SK-N-SH (cell line): ENCODE measurements around the gene MAP2K7. TPM values are rescaled to one million over a fixed set of nuclear protein-coding genes. Genes with fewer than 3 reads are reported as not detected.

ENCODE experiments used
- CTCF ChIA-PET: fragments of 300-600, 350-600 bp; formaldehyde crosslinking; extraction: SDS; loops from one replicate; lab custom pipeline; 2021; lab: Yijun Ruan, JAX
- POLR2A ChIA-PET: fragments of 350-600 bp; sonication (Branson Sonifier 250); formaldehyde crosslinking; extraction: SDS; loops from one replicate; lab custom pipeline; 2020; ENCODE audit warnings: antibody characterized with exemption, inconsistent platforms; lab: Yijun Ruan, JAX
- DNase-seq: peaks from one replicate; pipeline ENCODE4 v3.0.0; 2012
- H2AFZ ChIP-seq: fragments of 200-600 bp; sonication (generic); 2 replicates; pipeline ENCODE4 v1.8.1; 2016; ENCODE audit warnings: antibody characterized with exemption, mild to moderate bottlenecking, low read depth
- H3F3A ChIP-seq: fragments of 200-600 bp; sonication (generic); replicated peaks from 2 replicates; pipeline ENCODE3; 2016; ENCODE audit warnings: antibody characterized with exemption, mild to moderate bottlenecking; ENCODE audit not compliant: insufficient read depth
- H3K27ac ChIP-seq, 2 experiments: fragments of 200-500 bp in 1 of 2; fragments of 200-600 bp in 1 of 2; sonication (Bioruptor generic) in 1 of 2; sonication (generic), shearing (Covaris generic) in 1 of 2; 2 replicates each; pipeline versions ENCODE4 v1.5.1 to v1.6.1; 2014 to 2016; ENCODE audit warnings: low read depth in 2 of 2, inconsistent platforms in 1 of 2, low read length in 1 of 2, mild to moderate bottlenecking in 1 of 2, mixed read lengths in 1 of 2
- H3K27me3 ChIP-seq: fragments of 200-600 bp; sonication (generic), shearing (Covaris generic); 2 replicates; pipeline ENCODE4 v1.6.1; 2016; ENCODE audit warnings: mixed run types; ENCODE audit not compliant: insufficient read depth
- H3K36me3 ChIP-seq, 2 experiments: fragments of 200-500 bp in 1 of 2; fragments of 200-600 bp in 1 of 2; sonication (Bioruptor generic) in 1 of 2; sonication (generic) in 1 of 2; replicated peaks in 1 of 2; 2 replicates each; pipeline versions ENCODE3 to v1.5.1; 2014 to 2016; ENCODE audit warnings: low read length in 1 of 2, mild to moderate bottlenecking in 1 of 2; ENCODE audit not compliant: insufficient read depth in 2 of 2, control insufficient read depth in 1 of 2
- H3K4me1 ChIP-seq, 2 experiments: fragments of 200-500 bp in 1 of 2; fragments of 200-600 bp in 1 of 2; sonication (Bioruptor generic) in 1 of 2; sonication (generic), shearing (Covaris generic) in 1 of 2; 2 replicates each; pipeline versions ENCODE4 v1.5.1 to v1.6.1; 2014 to 2016; ENCODE audit warnings: low read depth in 1 of 2, low read length in 1 of 2, mixed run types in 1 of 2; ENCODE audit not compliant: insufficient read depth in 2 of 2, control insufficient read depth in 1 of 2
- H3K4me2 ChIP-seq: fragments of 200-600 bp; sonication (generic), shearing (Covaris generic); 2 replicates; pipeline ENCODE4 v1.6.1; 2017; ENCODE audit warnings: mixed run types
- H3K4me3 ChIP-seq, 2 experiments: fragments of 200-500 bp in 1 of 2; fragments of 200-600 bp in 1 of 2; sonication (Bioruptor generic) in 1 of 2; sonication (generic), shearing (Covaris generic) in 1 of 2; 2 replicates each; pipeline versions ENCODE4 v1.5.1 to v1.8.1; 2014 to 2016; ENCODE audit warnings: low read depth in 2 of 2, inconsistent platforms in 1 of 2, low read length in 1 of 2, mild to moderate bottlenecking in 1 of 2, mixed read lengths in 1 of 2, moderate library complexity in 1 of 2
- H3K79me2 ChIP-seq: fragments of 200-600 bp; sonication (generic); 2 replicates; pipeline ENCODE4 v1.8.1; 2017; ENCODE audit warnings: mild to moderate bottlenecking; ENCODE audit not compliant: insufficient read depth
- H3K9ac ChIP-seq: fragments of 200-600 bp; sonication (generic); 2 replicates; pipeline ENCODE4 v1.6.1; 2017; ENCODE audit warnings: mixed run types
- H3K9me2 ChIP-seq: fragments of 200-600 bp; sonication (generic); 2 replicates; pipeline ENCODE4 v1.6.1; 2017; ENCODE audit warnings: mixed run types
- H3K9me3 ChIP-seq: fragments of 200-600 bp; sonication (generic); 2 replicates; pipeline ENCODE4 v1.6.1; 2017; ENCODE audit warnings: mixed run types, mild to moderate bottlenecking, moderate library complexity
- H4K20me1 ChIP-seq: fragments of 200-600 bp; sonication (generic); 2 replicates; pipeline ENCODE4 v1.6.1; 2017; ENCODE audit warnings: mild to moderate bottlenecking, mixed run types; ENCODE audit not compliant: insufficient read depth
- CHD2 ChIP-seq: fragments of 150-350 bp; IDR thresholded peaks from 2 replicates; pipeline ENCODE4 v1.6.1; 2018; ENCODE audit warnings: low read length; ENCODE audit not compliant: partially characterized antibody
- ELF1 ChIP-seq: IDR thresholded peaks from 2 replicates; pipeline ENCODE4 v1.4.0; 2012
- EZH2phosphoT487 ChIP-seq: fragments of 200-600 bp; sonication (generic); IDR thresholded peaks from 2 replicates; pipeline ENCODE4 v1.6.1; 2017; ENCODE audit warnings: low read depth, mixed run types, mild to moderate bottlenecking, antibody characterized with exemption, moderate library complexity, borderline replicate concordance
- FOSL2 ChIP-seq: IDR thresholded peaks from 2 replicates; pipeline ENCODE4 v1.4.0; 2012; ENCODE audit warnings: low read depth, mild to moderate bottlenecking, moderate library complexity, borderline replicate concordance
- FOXJ3 ChIP-seq: sonication (generic); formaldehyde crosslinking; IDR thresholded peaks from 2 replicates; pipeline ENCODE4 v1.5.1; 2020; ENCODE audit warnings: mild to moderate bottlenecking, missing genetic modification reagents
- FOXM1 ChIP-seq: IDR thresholded peaks from 2 replicates; pipeline ENCODE4 v1.4.0; 2012; ENCODE audit warnings: low read depth, mild to moderate bottlenecking
- GABPA ChIP-seq: IDR thresholded peaks from 2 replicates; pipeline ENCODE4 v1.4.0; 2012; ENCODE audit warnings: low read depth, mild to moderate bottlenecking
- JUND ChIP-seq: IDR thresholded peaks from 2 replicates; pipeline ENCODE4 v1.4.0; 2012
- MXI1 ChIP-seq: IDR thresholded peaks from 2 replicates; pipeline ENCODE4 v1.6.1; 2012; ENCODE audit warnings: mild to moderate bottlenecking, low read depth, low read length, improper control_type of control experiment
- POLR2AphosphoS5 ChIP-seq: IDR thresholded peaks from 2 replicates; pipeline ENCODE4 v1.6.1; 2012; ENCODE audit warnings: low read depth, low read length
- RAD21 ChIP-seq: IDR thresholded peaks from 2 replicates; pipeline ENCODE4 v1.6.1; 2012; ENCODE audit warnings: mild to moderate bottlenecking, low read length
- RCOR1 ChIP-seq: fragments of 150-350 bp; IDR thresholded peaks from 2 replicates; pipeline ENCODE4 v1.6.1; 2017; ENCODE audit warnings: antibody characterized with exemption, low read length
- RXRA ChIP-seq: IDR thresholded peaks from 2 replicates; pipeline ENCODE4 v1.4.0; 2012; ENCODE audit warnings: low read depth, mild to moderate bottlenecking, borderline replicate concordance
- SIN3A ChIP-seq: IDR thresholded peaks from 2 replicates; pipeline ENCODE4 v1.6.1; 2012; ENCODE audit warnings: low read depth, mild to moderate bottlenecking, low read length, moderate library complexity, borderline replicate concordance
- SMC3 ChIP-seq: IDR thresholded peaks from 2 replicates; pipeline ENCODE4 v1.6.1; 2012; ENCODE audit warnings: low read depth, low read length, improper control_type of control experiment
- TAF1 ChIP-seq: IDR thresholded peaks from 2 replicates; pipeline ENCODE4 v1.6.1; 2012; ENCODE audit warnings: low read depth, mild to moderate bottlenecking, low read length, moderate library complexity, borderline replicate concordance
- TCF12 ChIP-seq: IDR thresholded peaks from 2 replicates; pipeline ENCODE4 v1.4.0; 2012
- WGBS: methylation state at CpG from one replicate; pipeline ENCODE4 v1.1.6; 2017; ENCODE audit warnings: low lambda C conversion rate; 5-methylcytosine and 5-hydroxymethylcytosine counted together
- polyA plus RNA-seq, 3 experiments: library from polyadenylated mRNA; depleted of rRNA; stranded (reverse); fragments of >200 nt; gene quantifications; 2 replicates each; pipeline ENCODE4 v1.2.3, GENCODE V29; 2012
- TF ChIP-seq, protein P1 (sequence below): fragments of 150-350 bp; IDR thresholded peaks from 2 replicates; pipeline ENCODE4 v1.6.1; 2017; ENCODE audit warnings: antibody characterized with exemption, low read length, low read depth, borderline replicate concordance
- TF ChIP-seq, protein P2 (sequence below): IDR thresholded peaks from 2 replicates; pipeline ENCODE4; 2012
- TF ChIP-seq, protein P3 (sequence below): IDR thresholded peaks from 2 replicates; pipeline ENCODE4 v1.4.0; 2012; ENCODE audit warnings: low read depth
- TF ChIP-seq, protein P4 (sequence below): IDR thresholded peaks from 2 replicates; pipeline ENCODE4 v1.6.1; 2012; ENCODE audit warnings: mild to moderate bottlenecking, low read depth, low read length, moderate library complexity
- TF ChIP-seq, protein P5 (sequence below): fragments of 200-600 bp; sonication (generic); IDR thresholded peaks from 2 replicates; pipeline ENCODE4 v1.6.1; 2017; ENCODE audit warnings: antibody characterized with exemption, mild to moderate bottlenecking, moderate library complexity

MAP2K7 gene
- polyA plus RNA-seq, 1 of the 3 experiments (the other 2 are of a cell fraction): 13.0 TPM

DNA sequence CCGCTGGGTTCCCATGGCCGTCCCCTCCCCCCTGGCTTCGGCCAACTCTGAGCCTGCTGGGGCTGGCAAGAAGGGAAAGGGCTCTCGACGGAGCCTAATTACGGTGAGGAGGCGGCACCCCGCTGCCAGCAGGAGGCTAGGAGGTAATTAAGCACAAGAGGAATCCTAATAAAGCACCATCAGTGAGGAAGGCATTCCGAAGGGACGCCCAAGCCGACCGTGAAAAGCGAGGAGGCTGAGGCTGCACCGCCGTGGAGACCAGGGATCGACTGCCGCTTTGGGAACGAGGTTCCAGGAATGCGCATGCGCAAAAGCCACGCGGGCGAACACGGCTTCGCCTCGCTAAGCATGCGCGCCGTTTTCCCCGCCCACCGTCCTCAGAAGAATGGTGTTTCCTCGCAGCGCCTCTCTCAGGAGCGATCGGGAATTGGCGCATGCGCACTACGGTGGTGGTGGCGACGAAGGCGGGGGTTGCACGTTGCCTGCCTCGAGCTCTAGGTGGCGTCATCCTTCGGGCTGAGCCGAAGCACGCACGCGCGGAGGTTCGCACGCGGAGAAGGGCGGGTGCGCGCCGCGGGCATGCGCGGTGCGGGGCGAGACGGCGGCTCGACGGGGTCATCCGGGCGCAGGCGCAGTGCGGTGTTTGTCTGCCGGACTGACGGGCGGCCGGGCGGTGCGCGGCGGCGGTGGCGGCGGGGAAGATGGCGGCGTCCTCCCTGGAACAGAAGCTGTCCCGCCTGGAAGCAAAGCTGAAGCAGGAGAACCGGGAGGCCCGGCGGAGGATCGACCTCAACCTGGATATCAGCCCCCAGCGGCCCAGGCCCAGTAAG lies at the start of gene MAP2K7 (continued):
- TF ChIP-seq FOSL2 (no peak), POLR2AphosphoS5 (peak; percentile 98), FOXJ3 (CRISPR knock-in tag) (no peak), EZH2phosphoT487 (no peak), TAF1 (peak; percentile 83; the same call in 1 of the 2 replicates), RXRA (no peak), CHD2 (peak; percentile 33)
- TF ChIP-seq, protein P1, sequence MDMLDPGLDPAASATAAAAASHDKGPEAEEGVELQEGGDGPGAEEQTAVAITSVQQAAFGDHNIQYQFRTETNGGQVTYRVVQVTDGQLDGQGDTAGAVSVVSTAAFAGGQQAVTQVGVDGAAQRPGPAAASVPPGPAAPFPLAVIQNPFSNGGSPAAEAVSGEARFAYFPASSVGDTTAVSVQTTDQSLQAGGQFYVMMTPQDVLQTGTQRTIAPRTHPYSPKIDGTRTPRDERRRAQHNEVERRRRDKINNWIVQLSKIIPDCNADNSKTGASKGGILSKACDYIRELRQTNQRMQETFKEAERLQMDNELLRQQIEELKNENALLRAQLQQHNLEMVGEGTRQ: no peak
- TF ChIP-seq, protein P2, sequence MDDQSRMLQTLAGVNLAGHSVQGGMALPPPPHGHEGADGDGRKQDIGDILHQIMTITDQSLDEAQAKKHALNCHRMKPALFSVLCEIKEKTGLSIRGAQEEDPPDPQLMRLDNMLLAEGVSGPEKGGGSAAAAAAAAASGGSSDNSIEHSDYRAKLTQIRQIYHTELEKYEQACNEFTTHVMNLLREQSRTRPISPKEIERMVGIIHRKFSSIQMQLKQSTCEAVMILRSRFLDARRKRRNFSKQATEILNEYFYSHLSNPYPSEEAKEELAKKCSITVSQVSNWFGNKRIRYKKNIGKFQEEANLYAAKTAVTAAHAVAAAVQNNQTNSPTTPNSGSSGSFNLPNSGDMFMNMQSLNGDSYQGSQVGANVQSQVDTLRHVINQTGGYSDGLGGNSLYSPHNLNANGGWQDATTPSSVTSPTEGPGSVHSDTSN: peak; percentile 9; the same call in 1 of the 2 replicates
- TF ChIP-seq, protein P3, sequence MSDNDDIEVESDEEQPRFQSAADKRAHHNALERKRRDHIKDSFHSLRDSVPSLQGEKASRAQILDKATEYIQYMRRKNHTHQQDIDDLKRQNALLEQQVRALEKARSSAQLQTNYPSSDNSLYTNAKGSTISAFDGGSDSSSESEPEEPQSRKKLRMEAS: peak; percentile 93

DNA sequence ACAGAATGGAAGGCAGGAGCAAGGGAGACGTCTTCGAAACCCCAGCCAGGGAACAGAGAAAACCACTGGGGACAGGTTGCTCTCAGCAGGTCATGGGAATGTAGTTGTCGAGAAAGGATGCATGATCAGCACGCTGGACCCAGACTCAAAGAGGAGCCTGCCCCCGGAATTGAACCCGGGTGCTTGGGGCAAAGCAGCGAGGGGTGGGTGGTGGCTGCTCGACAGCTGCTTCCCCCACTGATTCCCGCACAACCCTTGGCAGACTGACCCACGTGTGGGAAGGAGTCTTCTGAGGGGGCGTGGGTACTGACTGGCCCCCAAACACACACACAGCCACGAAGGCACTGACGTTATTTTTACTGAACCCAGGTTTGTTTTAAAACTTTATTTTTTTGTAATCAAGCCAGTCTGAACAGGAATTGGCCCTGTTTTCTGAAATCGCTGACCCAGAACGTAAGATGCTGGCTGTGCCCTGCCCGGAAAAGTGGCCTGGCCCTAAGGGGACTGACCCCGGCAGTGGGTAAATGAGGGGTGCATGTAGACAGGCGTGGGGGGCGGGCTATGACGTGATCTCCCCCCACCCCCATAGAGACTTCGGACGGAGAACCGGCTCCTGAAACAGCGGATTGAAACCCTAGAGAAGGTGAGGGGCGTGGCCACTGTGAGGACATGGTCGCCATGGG lies 48.1 kb upstream of the MAP2K7 start:
- Histone ChIP-seq H3K4me3 (no peak overlapping the region), H3K9me3 (no peaks in the 10 kb centered on the region), H3K9ac (no peak overlapping the region), H3K9me2 (no peaks in the 10 kb centered on the region), H3K27ac (no peak overlapping the region), H3K27me3 (no peaks in the 10 kb centered on the region), H4K20me1 (no peaks in the 10 kb centered on the region), H3K4me1 (peaks cover 0 to 6% of the 10 kb centered on the region in 2 experiments; a peak in 1 of 4 replicates), H2AFZ (no peak overlapping the region), H3K4me2 (no peak overlapping the region), H3K36me3 (no peaks in the 10 kb centered on the region), H3K79me2 (no peaks in the 10 kb centered on the region), H3F3A (no peaks in the 10 kb centered on the region)
- POLR2A ChIA-PET: no interaction called here
- CTCF ChIA-PET: no interaction called here
- WGBS: 83% methylated on average over 26 of the region's 26 CpGs
- no peak for DNase-seq
- TF ChIP-seq SMC3 (no peak), GABPA (no peak), MXI1 (no peak), ELF1 (no peak), FOXJ3 (CRISPR knock-in tag) (no peak), SIN3A (no peak), JUND (no peak), FOXM1 (no peak), RCOR1 (no peak), TCF12 (no peak), RAD21 (no peak)
- TF ChIP-seq, protein P2: no peak
- TF ChIP-seq, protein P4, sequence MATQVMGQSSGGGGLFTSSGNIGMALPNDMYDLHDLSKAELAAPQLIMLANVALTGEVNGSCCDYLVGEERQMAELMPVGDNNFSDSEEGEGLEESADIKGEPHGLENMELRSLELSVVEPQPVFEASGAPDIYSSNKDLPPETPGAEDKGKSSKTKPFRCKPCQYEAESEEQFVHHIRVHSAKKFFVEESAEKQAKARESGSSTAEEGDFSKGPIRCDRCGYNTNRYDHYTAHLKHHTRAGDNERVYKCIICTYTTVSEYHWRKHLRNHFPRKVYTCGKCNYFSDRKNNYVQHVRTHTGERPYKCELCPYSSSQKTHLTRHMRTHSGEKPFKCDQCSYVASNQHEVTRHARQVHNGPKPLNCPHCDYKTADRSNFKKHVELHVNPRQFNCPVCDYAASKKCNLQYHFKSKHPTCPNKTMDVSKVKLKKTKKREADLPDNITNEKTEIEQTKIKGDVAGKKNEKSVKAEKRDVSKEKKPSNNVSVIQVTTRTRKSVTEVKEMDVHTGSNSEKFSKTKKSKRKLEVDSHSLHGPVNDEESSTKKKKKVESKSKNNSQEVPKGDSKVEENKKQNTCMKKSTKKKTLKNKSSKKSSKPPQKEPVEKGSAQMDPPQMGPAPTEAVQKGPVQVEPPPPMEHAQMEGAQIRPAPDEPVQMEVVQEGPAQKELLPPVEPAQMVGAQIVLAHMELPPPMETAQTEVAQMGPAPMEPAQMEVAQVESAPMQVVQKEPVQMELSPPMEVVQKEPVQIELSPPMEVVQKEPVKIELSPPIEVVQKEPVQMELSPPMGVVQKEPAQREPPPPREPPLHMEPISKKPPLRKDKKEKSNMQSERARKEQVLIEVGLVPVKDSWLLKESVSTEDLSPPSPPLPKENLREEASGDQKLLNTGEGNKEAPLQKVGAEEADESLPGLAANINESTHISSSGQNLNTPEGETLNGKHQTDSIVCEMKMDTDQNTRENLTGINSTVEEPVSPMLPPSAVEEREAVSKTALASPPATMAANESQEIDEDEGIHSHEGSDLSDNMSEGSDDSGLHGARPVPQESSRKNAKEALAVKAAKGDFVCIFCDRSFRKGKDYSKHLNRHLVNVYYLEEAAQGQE: no peak
- TF ChIP-seq, protein P5, sequence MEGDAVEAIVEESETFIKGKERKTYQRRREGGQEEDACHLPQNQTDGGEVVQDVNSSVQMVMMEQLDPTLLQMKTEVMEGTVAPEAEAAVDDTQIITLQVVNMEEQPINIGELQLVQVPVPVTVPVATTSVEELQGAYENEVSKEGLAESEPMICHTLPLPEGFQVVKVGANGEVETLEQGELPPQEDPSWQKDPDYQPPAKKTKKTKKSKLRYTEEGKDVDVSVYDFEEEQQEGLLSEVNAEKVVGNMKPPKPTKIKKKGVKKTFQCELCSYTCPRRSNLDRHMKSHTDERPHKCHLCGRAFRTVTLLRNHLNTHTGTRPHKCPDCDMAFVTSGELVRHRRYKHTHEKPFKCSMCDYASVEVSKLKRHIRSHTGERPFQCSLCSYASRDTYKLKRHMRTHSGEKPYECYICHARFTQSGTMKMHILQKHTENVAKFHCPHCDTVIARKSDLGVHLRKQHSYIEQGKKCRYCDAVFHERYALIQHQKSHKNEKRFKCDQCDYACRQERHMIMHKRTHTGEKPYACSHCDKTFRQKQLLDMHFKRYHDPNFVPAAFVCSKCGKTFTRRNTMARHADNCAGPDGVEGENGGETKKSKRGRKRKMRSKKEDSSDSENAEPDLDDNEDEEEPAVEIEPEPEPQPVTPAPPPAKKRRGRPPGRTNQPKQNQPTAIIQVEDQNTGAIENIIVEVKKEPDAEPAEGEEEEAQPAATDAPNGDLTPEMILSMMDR: no peak
